Colonic mucosa (tissue), 4 donors: ENCODE measurements around the gene MTHFD1. TPM values are rescaled to one million over a fixed set of nuclear protein-coding genes. Genes with fewer than 3 reads are reported as not detected.
A peak's percentile ranks its signal among the peaks of the same experiment; 100 is the strongest.

ENCODE experiments used
- DNase-seq: peaks from one replicate; pipeline ENCODE4 v3.0.0-alpha.2; 2020
- H3K27ac ChIP-seq: fragments of 200-600 bp; one replicate; pipeline ENCODE4 v1.8.0; 2021
- H3K27me3 ChIP-seq: fragments of 200-600 bp; one replicate; pipeline ENCODE4 v1.8.0; 2021
- H3K36me3 ChIP-seq: fragments of 200-600 bp; one replicate; pipeline ENCODE4 v1.8.0; 2021
- H3K4me1 ChIP-seq: fragments of 200-600 bp; one replicate; pipeline ENCODE4 v1.8.0; 2021; ENCODE audit warnings: mild to moderate bottlenecking
- H3K4me3 ChIP-seq: fragments of 200-600 bp; one replicate; pipeline ENCODE4 v1.8.0; 2021
- H3K9ac ChIP-seq, 2 donors: one replicate each; pipeline ENCODE4 v1.7.0; 2013; ENCODE audit warnings: control low read depth in 2 of 2, low read depth in 2 of 2, low read length in 2 of 2
- H3K9me3 ChIP-seq: fragments of 200-600 bp; one replicate; pipeline ENCODE4 v1.8.0; 2021
- intact Hi-C: fragments of 100-400 bp; cut with DNase I; formaldehyde crosslinking; loops from one replicate; pipeline ENCODE4 v1.14.1; 2022
- total RNA-seq, 2 donors: library from RNA; stranded (reverse); fragmentation: NEBNext Ultra II Directional in 1 of 2; extraction: Animal tissue kit (Norgen Biotek cat#: 25700) in 1 of 2; gene quantifications; one replicate each; pipeline ENCODE4 v1.2.1, GENCODE V29; 2021
- TF ChIP-seq, protein P1 (sequence below): fragments of 200-600 bp; IDR thresholded peaks from one replicate; pipeline ENCODE4 v1.8.0; 2022; ENCODE audit warnings: antibody characterized with exemption, mild to moderate bottlenecking
- donor health status: healthy.
- donor health status: DM: no; HTN: no; CAD: no.
- donor health status: DM: no; HTN: no; CAD: no.

The MTHFD1 gene
- total RNA-seq, 2 donors from 2014 or later, result 38.1 to 123 TPM

DNA sequence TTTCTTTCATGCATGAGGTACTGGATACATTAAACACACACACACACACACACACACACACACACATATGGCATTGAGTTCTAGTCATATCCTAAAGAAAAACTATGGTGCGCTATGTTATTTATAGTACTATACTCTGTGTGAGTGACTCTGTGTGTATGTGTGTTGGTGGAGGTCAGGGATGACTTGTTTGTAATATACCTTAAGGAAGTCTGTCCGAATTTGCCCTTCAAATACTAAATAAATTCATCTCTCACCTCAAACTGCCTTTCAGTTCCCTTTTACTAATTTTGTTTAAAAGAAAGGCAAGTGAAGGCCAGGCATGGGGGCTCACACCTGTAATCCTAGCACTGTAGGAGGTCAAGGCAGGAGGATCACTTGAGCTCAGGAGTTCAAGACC lies 75.0 kb downstream of the MTHFD1 start:
- Histone ChIP-seq H3K27me3 (no peaks in the 10 kb centered on the region), H3K9me3 (no peaks in the 10 kb centered on the region), H3K9ac (no peak overlapping the region), H3K27ac (no peak overlapping the region), H3K4me1 (no peaks in the 10 kb centered on the region), H3K4me3 (no peak overlapping the region), H3K36me3 (no peaks in the 10 kb centered on the region)
- TF ChIP-seq, protein P1, sequence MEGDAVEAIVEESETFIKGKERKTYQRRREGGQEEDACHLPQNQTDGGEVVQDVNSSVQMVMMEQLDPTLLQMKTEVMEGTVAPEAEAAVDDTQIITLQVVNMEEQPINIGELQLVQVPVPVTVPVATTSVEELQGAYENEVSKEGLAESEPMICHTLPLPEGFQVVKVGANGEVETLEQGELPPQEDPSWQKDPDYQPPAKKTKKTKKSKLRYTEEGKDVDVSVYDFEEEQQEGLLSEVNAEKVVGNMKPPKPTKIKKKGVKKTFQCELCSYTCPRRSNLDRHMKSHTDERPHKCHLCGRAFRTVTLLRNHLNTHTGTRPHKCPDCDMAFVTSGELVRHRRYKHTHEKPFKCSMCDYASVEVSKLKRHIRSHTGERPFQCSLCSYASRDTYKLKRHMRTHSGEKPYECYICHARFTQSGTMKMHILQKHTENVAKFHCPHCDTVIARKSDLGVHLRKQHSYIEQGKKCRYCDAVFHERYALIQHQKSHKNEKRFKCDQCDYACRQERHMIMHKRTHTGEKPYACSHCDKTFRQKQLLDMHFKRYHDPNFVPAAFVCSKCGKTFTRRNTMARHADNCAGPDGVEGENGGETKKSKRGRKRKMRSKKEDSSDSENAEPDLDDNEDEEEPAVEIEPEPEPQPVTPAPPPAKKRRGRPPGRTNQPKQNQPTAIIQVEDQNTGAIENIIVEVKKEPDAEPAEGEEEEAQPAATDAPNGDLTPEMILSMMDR, result no peak
- no peak for DNase-seq
- intact Hi-C loops, result no loop called here

DNA sequence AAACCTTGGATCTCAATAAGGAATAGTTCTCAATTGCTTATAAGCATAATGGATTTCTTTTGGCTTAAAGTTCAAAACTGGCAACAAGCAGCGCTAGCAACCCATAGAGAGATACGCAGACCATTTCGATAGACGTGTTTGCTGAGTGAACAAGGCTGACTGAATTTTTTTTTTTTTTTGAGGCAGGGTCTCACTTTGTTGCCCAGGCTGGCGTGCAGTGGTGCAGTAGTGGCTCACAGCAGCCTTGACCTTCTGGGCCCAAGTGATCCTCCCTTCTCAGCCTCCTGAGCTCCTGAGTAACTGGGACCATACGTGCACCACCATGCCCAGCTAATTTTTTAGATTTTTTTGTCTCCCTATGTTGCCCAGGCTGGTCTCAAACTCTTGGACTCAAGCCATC lies 75.7 kb downstream of the MTHFD1 start:
- H3K4me1 ChIP-seq, result no peaks in the 10 kb centered on the region
- intact Hi-C loops, result no loop called here
- no peak overlapping the region for H3K27ac ChIP-seq
- H3K4me3 ChIP-seq, result no peak overlapping the region
- no peaks in the 10 kb centered on the region for H3K36me3 ChIP-seq
- H3K27me3 ChIP-seq, result no peaks in the 10 kb centered on the region
- TF ChIP-seq, protein P1, result no peak
- no peaks in the 10 kb centered on the region for H3K9me3 ChIP-seq
- no peak for DNase-seq
- H3K9ac ChIP-seq, result no peak overlapping the region

DNA sequence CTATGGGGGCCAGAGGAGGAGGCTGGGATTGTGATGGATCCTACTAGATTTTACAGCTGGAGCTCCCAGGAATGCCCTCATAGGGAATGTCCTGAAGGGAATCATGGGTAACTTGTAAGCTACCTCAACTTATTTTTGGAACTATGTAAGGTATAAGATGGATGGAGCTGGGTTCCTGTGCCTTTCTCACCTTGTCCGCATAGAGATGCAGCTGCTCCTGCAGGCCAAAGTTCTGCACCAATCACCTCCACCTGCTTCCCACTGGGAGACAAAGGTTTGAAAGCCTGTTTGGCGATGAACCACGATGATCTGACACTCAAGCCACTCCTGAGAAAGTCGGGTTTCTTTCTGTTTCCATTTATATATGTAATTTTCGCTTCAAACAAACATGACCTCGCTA lies 76.5 kb downstream of the MTHFD1 start:
- H3K9ac ChIP-seq, result peak overlapping the region; percentile 64 to 78
- no peaks in the 10 kb centered on the region for H3K27me3 ChIP-seq
- TF ChIP-seq, protein P1, result no peak
- DNase-seq, result peak; percentile 32
- intact Hi-C loops, result no loop called here
- no peaks in the 10 kb centered on the region for H3K9me3 ChIP-seq
- no peaks in the 10 kb centered on the region for H3K36me3 ChIP-seq
- no peaks in the 10 kb centered on the region for H3K4me1 ChIP-seq
- peak overlapping the region; percentile 75 for H3K4me3 ChIP-seq
- H3K27ac ChIP-seq, result peak overlapping the region; percentile 85

DNA sequence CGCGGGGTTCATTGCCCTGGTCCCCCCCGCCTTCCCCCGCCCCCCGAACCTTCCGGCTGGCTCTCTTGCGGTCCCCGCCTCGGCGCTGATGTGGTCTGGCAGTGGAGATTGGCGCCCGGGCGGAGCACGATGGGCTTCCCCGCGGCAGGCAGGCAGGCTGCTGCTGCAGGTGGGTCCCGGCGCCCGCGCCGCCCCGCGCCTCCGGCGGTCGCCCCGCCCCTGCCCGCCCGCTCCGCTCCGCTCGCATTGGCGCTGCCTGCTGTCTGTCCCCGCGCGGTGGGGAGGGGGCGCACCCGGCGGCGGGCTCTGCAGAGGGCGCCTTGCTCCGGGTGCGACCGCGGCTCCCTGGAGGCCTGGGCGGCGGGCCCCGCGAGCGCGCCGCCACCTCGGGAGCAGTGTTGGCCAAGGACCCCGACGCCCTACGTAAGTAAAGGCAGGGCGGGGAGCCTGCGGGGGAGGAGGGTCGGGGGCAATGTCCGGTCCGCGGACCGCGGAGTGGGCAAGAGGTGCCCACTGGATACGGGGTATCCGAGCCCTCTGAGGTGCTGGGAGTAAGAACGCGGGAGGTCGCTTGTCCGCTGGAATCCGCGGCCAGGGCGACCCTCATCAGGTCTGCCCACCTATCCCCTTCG lies 77.2 kb downstream of the MTHFD1 start, which contains the start of gene AKAP5:
AKAP5 (plus strand) TSS at position 309 of the 632 bp plus-strand sequence. CDS start 2,896 bp downstream, outside the sequence.
- Histone ChIP-seq H3K9me3 (no peaks in the 10 kb centered on the region), H3K4me3 (peak within 1 kb of the TSS; percentile 75), H3K4me1 (no peaks in the 10 kb centered on the region), H3K9ac (peak within 1 kb of the TSS; percentile 64 to 84), H3K36me3 (no peaks in the 10 kb centered on the region), H3K27me3 (no peaks in the 10 kb centered on the region), H3K27ac (peak within 1 kb of the TSS; percentile 85)
- TF ChIP-seq, protein P1, result no peak
- intact Hi-C loops, result no loop called here
- peak; percentile 77 for DNase-seq

DNA sequence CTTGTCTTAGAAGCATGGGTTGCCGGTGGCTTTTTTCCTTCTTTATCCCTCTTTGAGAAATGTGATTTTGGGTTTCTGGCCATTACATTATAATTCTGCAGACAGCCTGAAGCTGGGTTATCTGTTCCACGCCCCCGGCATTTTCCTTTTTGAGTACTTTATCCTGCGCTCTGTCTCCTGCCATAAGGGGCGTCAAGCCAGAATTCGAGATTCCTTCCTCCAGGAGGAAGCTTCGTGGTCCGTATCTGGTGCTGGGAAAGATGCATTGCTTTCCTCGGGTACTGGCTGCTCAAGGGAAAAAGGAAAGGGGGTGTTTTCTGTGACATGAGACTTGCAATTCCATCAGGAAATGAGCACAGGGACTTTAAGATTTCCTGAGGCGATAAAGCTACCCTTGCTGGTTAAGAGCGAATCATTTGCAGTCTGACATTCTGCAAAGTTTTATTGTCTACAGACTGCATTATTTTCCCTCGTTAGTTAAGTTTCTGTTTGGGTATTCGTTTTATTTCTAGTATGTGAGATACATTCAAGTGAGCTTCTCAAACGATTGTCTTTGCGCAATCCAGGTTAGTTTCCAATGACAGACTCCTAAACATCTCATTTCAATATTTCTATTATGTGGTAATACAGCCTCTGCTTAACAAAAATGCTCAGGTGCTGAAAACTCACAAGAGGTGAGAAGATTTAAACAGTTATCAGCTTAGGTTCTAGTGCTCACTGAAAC lies 77.8 kb downstream of the MTHFD1 start:
- intact Hi-C loops, result no loop called here
- DNase-seq, result peak; percentile 45
- no peaks in the 10 kb centered on the region for H3K36me3 ChIP-seq
- peak overlapping the region; percentile 75 for H3K4me3 ChIP-seq
- no peaks in the 10 kb centered on the region for H3K27me3 ChIP-seq
- H3K27ac ChIP-seq, result peak overlapping the region; percentile 85
- no peaks in the 10 kb centered on the region for H3K9me3 ChIP-seq
- TF ChIP-seq, protein P1, result no peak
- H3K4me1 ChIP-seq, result no peaks in the 10 kb centered on the region
- H3K9ac ChIP-seq, result peak overlapping the region; percentile 64 to 84
